SK-N-DZ (cell line): ENCODE data around the gene MRPL52.
"Not testable (repeated sequence)": the region's sequence is repeated elsewhere in the genome, so short reads cannot be mapped to it uniquely, and the experiment has no call there.

Experiments used
- DNase-seq: peaks from one replicate; pipeline ENCODE4 v3.0.0-alpha.2; 2015; ENCODE audit warnings: low spot score

Gene MRPL52

DNA sequence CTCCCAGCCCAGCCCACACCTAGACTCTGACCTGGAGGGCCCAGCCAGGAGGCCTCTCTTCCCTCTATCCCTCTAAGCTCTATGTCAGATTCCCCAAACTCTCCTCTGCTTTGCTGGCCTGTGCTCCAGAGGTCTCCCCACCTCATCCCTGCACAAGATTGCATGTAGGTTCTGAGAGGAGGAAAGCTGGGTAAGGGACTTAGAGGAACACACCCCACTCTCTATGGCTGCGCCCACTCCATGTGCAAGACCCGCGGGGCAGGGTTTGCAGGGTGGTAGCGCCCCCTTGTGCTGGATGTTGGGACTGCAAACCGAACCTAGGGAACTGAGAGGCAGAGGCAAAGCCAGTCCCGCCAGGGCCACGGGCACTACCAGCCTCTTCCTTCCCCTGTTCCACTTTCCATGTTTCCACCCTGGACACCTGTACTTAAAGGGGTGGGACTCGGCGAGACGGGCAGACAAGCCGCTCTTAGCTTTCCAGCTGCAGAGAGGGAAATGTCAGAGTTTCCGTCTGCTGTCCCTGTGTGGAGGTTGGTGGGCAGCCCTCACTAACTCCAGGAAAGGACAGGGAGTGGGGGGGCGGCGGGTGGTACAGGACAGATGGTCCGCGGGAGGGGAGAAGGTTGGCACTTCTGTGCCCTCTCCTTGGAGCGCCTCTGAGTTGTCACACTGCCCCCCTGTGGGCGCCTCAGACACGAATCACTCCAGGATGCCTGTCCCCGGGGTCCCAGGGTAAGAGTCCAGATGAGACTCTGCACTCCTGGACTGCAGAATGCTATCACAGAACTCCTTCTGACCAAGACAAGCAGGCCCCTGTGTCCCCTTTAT is 23.5 kb downstream of the MRPL52 start:
- peak; percentile 70 for DNase-seq

DNA sequence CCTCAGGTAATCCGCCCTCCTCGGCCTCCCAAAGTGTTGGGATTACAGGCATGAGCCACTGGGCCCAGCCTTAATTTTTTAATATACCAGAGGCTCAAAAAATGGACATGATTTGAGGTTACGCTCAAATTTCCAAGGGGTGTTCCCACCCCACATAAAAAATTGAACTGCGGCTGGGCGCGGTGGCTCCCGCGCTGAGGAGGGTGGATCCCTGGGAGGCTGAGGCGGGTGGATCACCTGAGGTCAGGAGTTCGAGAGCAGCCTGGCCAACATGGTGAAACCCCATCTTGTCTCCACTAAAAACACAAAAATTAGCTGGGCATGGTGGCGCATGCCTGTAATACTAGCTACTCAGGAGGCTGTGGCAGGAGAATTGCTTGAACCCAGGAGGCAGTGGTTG is 24.6 kb downstream of the MRPL52 start:
- not testable (repeated sequence) for DNase-seq

DNA sequence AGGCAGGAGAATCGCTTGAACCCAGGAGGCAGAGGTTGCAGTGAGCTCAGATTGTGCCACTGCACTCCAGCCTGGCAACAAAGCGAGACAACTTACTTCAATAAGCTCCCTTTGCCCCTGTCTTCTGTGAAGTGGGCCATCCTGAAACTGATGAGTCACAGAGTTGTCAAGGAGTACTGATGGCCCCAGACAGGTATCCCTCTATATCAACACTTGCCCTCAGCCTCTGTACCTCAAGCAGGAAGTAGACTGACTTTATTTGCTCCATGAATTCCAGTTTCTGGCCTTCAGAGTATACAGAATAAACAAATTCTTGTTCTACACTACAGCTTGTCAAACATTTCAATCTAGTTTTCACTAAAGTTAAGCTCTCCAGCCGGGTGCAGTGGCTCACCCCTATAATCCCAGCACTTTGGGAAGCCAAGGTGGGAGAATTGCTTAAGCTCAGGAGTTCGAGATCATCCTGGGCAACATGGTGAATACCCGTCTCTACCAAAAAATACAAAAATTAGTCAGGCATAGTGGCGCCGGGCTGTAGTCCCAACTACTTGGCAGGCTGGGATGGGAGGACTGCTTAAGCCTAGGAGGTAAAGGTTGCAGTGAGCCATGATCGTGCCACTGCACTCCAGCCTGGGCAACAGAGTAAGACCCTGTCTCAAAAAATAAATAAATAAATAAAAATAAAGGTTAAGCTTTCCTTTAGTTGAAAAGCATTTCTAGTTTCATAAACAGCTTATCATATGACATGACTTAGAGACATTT is 25.5 kb downstream of the MRPL52 start:
- DNase-seq = no peak

DNA sequence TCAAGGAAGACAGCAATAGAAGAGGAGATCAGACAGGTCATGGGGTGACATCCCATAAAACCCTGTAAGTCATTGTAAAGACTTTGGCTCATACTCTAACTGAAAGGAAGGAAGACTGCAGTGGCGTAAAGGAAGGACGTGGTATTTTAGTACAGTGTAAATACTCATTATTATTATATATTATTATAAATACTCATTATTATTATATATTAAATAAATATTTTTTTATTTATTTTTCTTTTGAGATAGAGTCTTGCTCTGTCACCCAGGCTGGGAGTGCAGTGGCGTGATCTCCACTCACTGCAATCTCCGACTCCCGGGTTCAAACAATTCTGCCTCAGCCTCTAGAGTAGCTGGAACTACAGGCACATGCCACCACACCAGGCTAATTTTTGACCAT is 26.7 kb downstream of the MRPL52 start:
- DNase-seq = no peak

DNA sequence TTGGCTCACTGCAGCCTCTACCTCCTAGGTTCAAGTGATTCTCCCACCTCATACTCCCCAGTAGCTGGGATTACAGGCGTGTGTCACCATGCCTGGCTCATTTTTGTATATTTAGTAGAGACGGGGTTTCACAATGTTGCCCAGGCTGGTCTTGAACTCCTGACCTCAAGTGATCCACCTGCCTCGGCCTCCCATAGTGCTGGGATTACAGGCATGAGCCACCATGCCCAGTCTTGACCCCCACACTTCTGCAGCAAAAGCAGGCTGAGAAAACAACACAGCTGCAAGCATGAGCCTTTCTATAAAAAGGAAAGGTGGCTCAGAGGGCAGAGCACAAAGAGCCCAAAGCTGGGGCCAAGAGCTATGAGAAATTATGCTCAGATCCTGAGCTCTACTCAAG is 30.7 kb downstream of the MRPL52 start:
- DNase-seq = not testable (repeated sequence)

DNA sequence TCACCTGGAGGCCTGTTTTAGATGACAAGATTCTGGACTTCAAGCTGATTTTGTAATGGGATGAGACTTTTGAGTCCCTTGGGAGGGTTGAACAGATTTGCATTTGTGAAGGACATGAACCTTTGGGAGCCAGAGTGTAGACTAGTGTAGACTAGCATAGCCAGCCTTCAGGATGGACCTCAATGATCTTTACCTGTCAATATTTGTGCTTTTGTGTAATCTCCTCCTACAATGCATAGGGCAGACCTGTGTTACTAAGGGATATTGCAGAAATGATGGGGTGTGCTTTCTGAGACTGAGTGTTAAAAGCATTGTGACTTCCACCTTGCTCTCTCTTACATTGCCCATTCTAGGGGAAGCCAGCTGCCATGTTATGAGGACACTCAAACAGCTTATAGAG is 32.0 kb downstream of the MRPL52 start:
- no peak for DNase-seq

DNA sequence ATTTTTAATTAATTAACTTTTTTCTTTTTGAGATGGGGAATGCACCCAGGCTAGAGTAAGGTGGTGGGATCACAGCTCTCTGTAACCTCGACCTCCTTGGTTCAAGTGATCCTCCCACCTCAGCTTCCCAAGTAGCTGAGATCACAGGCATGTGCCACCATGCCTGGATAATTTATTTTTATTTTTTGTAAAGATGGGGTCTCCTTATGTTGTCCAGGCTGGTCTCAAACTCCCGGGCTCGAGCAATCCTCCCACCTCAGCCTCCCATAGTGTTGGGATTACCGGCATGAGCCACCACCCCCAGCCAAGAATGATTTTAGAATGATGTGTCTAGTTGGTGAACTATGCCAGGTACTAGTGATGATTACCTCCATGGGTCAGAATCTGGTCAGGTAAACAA is 35.3 kb downstream of the MRPL52 start:
- DNase-seq = no peak

DNA sequence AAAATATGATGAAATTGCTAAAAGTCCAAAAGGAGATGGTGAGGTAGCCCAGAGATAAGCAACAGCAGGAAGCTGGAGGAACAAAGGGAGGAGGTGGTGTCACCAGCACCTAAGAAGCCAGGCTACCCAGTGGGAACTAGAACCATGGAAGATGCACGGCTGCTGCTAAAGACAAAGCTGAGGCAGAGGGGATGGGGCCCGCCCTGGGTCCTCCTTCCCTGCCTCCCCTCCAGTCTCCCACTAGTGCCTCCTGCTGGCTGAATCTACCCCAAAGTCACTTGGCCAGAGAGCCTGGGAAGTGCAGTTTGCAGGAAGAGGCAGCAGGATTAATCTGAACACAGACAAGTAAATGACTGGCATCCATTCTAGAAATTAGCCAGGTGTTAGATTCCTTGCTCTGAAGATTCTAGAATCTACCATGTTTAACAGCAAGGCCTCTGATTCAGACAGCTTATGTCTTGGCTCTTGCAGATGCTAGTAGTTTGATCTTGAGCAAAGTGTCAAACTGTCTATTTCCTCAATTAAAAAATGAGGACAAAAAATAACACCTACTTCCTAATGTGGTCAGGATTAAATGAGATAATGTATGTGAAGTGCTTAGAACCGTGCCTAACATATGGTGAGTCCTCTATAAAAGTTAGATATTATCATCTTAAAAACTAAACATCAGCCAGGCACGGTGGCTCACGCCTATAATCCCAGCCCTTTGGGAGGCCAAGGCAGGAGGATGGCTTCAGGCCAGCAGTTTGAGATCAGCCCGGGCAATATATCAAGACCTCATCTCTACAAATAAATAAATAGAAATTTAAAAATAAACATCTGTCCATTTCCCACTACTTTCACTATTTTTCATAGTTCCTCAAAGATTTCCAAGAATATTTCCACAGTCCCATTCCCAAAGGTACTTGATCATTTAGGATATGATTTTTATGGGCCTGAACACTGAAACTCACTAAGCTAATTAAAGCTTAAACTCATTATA is 36.0 kb downstream of the MRPL52 start:
- DNase-seq = no peak

DNA sequence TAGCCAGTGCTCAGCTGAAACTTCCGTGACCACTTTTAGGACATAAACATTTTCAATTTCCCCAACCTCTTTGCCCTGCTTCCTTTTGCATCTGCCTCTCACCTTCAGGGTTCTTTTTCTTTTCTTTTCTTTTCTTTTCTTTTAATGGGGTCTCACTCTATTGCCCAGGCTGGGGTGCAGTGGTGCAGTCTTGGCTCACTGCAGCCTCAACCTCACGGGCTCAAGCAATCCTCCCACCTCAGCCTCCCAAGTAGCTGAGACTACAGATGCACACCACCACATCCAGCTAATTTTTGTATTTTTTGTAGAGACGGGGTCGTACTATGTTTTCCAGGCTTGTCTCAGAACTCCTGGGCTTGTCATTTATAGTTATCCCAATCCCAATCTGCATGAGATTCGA is 37.2 kb downstream of the MRPL52 start:
- no peak for DNase-seq

DNA sequence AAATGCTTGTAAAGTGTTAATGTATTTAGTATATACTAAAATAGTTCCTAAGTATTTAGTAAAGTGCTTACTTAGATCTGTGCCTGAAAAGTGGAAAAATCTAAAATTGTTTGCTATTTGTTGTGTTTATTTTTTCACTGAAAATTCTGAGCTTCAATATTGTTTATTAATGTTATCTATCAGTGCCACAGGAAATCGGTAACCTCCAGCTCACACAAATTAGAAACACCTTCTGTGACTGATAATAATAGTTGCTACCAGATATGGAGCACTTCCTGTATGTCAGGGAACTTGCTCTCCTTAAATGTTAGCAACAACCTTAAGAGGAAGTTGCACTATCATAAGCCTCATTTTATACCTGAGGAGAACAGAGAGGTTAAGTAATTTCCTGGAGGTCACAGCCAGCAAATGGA is 41.1 kb downstream of the MRPL52 start:
- DNase-seq = no peak

DNA sequence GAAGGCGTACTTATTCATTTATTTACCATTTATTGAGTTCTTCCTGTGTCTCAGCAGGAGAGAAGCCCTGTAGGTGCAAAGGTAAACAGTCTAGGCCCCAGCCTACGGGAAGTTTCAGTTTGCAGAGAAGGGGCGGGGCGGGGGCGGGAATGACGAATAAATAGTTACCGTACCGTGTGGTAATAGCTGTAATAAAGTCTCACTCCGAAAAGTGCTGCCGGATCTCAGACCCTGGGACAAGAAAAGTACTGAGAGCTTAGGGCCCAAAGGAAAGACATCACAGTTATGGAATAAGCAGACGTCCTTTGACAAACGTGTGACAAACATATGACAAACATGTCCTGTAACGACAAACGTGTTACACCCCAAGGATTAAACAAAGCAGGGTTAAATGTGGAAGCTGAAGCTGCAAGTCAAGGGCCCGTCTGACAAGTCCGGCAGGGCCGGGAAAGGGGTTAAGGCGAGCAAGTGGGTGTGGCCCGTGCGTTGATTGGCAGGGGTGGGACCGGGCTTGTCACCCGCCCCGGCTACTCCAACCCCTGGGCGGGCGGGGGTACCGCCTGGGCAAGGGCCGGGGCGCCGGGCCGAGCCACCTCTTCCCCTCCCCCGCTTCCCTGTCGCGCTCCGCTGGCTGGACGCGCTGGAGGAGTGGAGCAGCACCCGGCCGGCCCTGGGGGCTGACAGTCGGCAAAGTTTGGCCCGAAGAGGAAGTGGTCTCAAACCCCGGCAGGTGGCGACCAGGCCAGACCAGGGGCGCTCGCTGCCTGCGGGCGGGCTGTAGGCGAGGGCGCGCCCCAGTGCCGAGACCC is 41.7 kb downstream of the MRPL52 start, which contains the start of gene LRP10:
Gene LRP10 (plus strand): TSS at position 517 of the 809 bp plus-strand sequence. CDS start 564 bp downstream, outside the sequence.
- peak; percentile 73 for DNase-seq

DNA sequence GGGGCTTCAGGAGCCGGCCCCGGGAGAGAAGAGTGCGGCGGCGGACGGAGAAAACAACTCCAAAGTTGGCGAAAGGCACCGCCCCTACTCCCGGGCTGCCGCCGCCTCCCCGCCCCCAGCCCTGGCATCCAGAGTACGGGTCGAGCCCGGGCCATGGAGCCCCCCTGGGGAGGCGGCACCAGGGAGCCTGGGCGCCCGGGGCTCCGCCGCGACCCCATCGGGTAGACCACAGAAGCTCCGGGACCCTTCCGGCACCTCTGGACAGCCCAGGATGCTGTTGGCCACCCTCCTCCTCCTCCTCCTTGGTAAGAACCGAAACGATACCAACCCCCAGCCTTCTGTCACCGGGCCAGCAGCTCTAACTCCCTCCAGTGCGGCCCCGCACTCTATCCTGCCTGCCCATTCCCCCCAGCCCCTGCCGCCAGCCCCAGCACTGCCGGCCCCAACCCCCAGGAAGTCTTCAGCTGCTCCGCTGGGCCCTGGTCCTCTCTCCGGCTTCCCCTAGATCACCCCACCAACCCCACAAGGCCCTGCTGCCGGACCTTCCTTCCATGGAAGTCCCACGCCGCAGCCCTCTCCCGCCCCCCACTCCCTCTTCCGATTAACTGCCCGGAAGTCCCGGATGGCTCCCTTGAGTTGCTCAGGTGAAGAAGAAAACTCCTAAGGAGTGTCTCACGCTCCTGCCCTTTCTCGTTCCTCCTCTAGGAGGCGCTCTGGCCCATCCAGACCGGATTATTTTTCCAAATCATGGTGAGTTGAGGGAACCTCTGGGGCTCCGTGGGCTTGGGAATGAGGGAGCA is 42.5 kb downstream of the MRPL52 start:
- peak; percentile 78 for DNase-seq

DNA sequence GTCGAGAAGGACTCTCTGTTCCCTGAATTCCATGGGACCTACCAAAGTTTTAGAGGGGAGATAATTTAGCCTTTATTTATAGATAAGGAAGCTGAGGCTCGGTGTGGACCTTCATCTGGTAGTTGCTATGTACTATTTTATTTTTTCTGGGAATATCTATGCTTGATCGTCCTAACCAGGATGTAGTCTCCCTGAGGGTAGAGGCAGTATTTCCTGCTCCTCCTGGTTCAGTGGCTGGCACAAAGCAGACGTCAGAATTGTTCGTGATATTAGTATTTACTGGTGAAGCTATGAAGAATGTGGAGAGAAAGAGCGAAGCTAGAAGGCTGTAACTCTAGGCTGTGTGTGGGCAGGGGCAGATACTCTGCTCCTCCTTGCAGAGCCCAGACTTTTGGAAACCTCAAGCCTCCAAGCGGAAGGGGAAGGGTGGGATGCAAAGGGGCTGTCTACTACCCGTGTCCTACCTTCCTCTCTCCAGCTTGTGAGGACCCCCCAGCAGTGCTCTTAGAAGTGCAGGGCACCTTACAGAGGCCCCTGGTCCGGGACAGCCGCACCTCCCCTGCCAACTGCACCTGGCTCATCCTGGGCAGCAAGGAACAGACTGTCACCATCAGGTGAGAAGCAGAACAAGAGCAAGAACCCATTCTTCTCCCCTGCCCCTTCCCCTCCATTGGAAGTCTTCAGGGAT is 43.3 kb downstream of the MRPL52 start:
- DNase-seq = no peak

DNA sequence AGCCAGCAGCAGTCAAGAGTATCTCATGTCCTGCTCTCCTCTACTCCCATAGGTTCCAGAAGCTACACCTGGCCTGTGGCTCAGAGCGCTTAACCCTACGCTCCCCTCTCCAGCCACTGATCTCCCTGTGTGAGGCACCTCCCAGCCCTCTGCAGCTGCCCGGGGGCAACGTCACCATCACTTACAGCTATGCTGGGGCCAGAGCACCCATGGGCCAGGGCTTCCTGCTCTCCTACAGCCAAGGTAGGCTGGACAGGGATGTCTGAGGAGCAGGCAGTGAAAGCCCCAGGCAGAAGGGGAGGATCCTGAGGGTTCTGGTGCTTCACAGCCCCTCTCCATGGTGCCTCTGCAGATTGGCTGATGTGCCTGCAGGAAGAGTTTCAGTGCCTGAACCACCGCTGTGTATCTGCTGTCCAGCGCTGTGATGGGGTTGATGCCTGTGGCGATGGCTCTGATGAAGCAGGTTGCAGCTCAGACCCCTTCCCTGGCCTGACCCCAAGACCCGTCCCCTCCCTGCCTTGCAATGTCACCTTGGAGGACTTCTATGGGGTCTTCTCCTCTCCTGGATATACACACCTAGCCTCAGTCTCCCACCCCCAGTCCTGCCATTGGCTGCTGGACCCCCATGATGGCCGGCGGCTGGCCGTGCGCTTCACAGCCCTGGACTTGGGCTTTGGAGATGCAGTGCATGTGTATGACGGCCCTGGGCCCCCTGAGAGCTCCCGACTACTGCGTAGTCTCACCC is 45.5 kb downstream of the MRPL52 start:
- DNase-seq = no peak

DNA sequence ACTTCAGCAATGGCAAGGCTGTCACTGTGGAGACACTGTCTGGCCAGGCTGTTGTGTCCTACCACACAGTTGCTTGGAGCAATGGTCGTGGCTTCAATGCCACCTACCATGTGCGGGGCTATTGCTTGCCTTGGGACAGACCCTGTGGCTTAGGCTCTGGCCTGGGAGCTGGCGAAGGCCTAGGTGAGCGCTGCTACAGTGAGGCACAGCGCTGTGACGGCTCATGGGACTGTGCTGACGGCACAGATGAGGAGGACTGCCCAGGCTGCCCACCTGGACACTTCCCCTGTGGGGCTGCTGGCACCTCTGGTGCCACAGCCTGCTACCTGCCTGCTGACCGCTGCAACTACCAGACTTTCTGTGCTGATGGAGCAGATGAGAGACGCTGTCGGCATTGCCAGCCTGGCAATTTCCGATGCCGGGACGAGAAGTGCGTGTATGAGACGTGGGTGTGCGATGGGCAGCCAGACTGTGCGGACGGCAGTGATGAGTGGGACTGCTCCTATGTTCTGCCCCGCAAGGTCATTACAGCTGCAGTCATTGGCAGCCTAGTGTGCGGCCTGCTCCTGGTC is 46.1 kb downstream of the MRPL52 start:
- DNase-seq = no peak

DNA sequence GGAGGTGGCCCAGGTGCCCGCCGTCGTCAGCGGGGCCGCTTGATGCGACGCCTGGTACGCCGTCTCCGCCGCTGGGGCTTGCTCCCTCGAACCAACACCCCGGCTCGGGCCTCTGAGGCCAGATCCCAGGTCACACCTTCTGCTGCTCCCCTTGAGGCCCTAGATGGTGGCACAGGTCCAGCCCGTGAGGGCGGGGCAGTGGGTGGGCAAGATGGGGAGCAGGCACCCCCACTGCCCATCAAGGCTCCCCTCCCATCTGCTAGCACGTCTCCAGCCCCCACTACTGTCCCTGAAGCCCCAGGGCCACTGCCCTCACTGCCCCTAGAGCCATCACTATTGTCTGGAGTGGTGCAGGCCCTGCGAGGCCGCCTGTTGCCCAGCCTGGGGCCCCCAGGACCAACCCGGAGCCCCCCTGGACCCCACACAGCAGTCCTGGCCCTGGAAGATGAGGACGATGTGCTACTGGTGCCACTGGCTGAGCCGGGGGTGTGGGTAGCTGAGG is 47.4 kb downstream of the MRPL52 start:
- DNase-seq = no peak

DNA sequence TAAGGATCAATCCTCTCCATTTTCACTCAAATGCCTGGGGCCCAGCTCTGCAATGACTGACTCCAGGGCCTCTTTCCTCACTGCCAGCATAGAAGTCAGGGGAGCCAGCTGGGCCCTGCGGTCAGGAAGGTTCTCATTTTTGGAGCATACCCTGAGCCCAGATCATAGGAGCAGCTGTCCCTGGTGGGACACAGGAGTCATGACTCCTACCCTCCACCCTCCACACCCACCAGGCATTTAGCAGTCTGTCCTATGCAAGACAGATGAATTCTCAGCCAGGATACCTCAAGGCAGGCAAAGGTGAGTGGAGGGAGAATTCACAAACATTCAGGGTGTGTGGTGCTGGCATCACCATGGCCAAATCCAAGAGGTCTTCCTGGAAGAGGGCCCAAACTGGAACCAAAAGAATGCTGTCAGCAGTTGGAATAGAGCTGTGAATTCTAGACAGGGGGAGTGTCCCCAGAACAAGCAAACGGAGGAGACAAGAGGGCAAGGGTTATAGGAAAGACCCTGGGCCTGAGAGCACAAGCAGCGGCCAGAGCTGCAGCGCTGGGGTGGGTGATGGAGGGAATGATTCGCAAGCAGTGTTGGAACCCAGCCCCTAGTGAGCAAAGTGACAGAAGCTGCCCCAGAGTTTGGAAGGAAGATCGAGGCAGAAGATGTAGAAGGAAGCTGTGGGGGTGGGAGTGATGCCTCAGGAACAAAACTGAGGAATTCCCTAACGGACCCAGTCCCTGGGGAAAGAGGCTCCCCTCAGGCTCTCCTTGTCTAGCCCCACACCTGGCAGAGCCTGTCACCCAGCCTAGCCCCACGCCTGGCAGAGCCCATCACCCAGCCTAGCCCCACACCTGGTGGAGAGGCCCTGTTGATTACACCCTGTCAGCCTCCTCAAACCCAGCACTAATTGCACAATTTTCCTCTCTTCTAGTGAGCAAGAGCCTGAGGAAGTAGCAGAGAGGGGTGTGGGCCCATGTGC is 48.9 kb downstream of the MRPL52 start:
- no peak for DNase-seq
